ENCODE results near the gene POFUT2.

Gene POFUT2, protein sequence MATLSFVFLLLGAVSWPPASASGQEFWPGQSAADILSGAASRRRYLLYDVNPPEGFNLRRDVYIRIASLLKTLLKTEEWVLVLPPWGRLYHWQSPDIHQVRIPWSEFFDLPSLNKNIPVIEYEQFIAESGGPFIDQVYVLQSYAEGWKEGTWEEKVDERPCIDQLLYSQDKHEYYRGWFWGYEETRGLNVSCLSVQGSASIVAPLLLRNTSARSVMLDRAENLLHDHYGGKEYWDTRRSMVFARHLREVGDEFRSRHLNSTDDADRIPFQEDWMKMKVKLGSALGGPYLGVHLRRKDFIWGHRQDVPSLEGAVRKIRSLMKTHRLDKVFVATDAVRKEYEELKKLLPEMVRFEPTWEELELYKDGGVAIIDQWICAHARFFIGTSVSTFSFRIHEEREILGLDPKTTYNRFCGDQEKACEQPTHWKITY

DNA sequence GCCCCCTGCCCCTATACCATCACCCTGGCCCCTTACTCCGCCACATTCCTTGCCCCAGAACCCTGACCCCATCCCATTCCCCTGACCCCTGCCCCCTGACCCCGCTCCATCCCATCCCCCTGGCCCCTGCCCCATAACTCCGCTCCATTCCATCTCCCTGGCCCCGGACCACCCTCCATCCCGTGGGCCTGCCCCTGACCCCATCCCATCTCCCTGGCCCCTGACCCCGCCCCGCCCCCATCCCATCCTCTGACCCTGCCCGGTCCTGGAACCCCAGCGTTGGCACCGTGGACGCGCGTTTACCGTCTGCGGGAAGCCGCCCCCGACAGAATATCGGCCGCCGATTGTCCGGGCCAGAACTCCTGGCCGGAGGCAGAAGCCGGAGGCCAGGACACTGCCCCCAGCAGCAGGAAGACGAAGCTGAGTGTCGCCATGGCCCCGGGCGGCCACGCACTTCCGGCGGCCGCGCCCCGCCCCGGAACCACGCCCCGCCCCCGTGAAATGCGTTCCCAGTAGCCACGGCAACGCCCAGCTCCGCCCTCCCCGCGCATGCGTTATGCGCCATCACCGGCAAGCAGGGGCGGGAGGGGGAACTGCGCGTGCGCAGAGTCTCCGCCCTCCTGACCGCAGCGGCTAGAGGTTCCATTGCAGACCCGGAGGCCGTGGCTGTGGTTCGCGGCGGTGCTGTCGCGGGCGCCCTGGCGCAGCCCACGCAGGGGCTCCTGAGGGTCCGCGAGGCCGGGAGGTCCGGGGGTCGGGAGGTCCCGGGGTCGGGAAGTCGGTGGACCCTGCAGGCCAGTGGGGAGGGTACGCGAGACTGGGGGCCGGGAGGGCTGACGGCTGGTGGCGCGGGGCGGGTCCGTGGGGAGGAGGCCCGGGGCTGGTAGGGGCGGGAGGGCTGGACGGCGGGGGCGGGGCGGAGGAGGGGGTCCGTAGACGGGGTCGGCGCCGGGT lies at the start of gene POFUT2:
POFUT2 (minus strand) TSS at position 458 of the 954 bp plus-strand sequence; CDS start at position 434, 24 bp downstream.
- DNase-seq = peak; percentile 93

DNA sequence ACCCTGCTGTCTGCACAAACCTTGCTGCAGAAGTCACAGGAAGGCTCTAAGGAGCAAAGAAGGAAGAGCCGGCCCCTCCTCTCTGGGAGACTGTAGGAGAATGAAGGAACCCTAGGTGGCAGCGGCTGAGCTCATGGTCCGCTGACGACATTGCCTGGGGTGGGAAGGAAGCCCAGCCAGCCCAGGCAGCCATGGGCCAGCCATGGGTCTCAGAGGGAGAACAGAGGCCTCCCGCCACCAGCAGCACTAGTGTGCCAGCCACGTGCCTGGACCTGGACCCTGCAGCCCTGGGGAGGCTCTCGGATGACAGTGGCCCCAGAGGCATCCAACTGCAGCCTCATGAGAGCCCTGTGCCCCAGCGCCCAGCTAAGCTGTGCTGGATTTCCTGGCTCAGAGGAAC lies 49.2 kb upstream of the POFUT2 start:
- DNase-seq = no peak

DNA sequence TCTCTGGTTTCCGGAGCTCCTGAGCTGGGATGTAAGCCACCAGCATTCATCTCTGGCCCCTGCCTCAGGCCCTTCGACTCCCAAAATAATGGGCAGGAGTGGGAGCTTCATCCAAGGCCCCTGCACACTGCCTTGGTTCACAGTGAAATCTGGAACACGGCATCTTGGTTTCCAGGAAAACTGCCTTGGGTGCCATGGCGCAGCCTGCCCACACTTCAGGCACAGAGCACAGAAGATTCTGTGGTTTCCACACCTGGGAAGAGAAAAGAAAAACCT lies 48.8 kb upstream of the POFUT2 start:
- no peak for DNase-seq

DNA sequence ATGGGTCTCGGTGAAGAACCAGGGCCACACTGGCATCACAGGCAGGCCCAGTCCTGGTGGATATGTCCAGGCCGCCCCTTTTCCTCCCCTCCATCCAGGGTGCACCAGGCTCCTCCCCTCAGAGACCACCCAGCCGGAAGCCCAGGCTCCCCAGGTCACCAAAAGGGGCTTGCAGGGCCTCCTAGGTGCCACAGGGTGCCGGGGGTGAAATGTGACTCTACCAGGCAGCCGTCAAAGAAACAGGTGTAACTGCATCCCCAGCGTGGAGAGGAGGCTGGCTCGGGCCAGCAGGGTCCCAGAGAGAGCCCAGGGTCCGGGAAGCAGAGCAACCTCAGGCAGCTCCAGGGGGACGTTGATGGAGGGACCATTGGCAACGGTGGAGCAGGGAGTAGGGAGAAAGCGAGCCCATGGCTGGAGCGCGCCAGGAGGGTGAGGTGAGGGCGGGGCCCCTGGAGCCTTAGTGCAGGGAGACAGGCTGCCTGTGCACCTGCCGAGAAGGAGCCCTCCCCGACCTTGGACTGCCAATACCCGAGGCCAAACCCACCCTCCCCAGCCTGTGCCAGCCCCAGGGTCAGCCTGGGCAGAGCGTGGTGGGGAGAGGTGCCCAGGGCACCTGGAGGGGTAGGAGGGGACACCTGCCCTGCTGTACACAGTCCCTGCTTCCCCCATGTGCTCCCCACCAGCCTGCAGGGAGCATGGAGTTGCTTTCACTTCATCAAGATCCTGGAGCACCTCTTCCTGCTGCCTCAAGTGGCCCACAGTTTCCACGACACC lies 48.3 kb upstream of the POFUT2 start:
- DNase-seq = no peak

DNA sequence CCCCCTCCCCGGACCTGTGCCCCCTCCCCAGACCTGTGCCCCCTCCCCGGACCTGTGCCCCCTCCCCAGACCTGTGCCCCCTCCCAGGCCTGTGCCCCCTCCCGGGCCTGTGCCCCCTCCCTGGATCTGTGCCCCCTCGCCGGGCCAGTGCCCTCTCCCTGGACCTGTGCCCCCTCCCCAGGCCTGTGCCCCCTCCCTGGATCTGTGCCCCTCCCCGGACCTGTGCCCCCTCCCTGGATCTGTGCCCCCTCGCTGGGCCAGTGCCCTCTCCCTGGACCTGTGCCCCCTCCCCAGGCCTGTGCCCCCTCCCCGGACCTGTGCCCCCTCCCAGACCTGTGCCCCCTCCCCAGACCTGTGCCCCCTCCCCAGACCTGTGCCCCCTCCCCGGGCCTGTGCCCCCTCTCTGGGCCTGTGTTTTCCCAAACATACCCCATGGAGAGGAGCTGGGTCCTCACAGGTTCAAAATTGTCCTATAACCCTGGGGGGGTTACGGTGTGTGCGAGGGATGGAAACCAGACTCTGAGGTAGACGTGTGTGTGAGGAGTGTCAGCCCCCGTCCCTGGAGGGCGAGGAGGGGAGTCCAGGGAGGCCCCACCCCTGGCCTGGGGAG lies 47.6 kb upstream of the POFUT2 start:
- DNase-seq = no peak

DNA sequence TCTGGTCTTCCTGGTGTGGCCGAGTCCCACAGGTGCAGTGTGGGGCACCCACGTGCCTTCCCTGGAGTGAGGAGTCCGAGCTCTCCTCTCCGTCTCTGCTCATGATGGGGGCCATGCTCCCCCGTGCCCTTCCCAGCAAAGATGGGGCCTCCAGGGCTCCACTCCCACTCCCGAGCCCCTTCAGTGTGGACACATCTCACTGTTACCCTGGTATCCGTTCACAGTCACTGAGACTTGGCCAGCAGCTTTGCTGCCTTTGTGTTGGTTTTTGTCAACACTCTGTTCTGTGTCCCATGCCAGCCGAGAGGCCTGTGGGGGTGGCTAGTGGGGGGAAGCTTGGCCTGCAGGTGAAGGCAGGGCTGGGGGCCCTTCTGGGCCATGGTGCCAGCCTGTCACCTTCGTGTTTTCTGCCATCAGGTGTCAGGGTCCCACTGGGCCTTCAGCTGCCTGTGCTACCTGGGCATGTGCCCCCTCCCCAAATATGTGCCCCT lies 46.9 kb upstream of the POFUT2 start:
- no peak for DNase-seq

DNA sequence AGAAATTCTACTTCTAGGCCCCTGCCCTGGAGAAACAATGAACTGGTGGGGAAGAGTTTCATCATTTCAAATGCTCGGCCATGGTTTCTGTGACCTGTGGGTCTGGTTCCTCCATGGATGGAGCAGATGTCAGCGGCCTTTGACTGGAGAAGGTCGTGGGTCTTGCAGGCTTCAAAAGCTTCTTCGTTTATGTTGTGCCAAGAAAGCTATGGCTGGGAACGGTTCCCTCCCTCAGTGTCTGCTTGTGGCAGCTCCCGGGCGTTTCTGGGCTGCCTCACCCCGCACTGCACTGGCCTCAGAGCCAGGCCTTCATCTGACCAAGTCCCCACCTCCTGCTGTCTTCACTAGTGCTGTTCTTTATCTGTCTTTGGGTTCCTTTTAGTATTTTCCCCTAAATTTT lies 46.4 kb upstream of the POFUT2 start:
- no peak for DNase-seq

DNA sequence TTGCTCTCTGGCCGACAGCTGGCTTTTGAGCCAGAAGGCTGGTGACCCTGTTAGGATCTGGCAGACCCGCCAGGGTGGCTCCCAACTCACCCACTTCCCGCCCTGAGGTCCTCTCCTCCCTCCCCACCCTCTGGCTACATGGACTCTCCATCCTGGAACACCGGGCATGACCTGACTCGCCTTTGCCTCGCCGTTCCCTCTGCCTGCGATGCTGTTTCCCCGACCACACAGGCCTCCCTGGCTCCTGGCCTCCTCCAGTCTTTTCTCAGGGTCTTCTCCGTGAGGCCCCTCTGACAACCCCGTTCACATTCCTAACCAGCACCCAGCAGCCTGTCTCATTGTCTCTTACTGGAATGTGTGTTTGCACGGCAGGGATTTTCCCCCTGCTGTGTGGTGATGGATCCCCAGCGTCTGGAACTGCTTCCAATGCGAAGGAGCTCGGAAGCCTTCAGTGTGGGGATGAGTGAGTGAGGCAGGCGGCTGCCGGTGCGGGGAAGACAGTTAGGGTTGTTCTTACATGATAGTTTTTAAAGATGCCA lies 46.0 kb upstream of the POFUT2 start:
- DNase-seq = no peak

DNA sequence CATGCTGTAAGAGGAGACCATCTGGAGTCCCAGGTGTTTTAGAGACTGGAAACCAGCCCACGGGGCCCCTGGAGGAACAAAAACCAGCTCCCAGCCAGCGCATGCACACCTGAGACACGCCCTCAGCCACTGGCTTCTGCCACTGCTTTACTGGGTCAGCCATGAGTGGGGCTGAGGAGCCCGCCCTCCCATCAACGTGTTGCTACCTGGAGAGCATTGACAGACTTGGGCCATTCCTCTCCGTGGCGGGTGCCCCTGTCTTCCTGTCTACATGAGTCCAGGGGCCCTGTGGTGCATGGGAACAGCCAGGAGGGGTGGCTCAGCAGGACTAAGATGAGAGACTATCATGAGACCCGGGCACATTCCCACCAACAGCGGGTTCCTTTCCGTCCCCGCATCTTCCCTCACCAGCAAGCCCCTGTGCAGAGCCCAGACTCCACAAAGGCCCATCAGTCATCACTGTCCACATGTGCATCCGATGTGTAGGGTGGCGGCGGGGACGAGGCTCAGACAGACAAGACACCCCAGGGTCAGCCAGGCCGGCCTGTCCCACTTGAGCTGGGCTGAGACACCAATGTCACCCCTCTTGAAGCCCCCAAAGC lies 45.4 kb upstream of the POFUT2 start:
- no peak for DNase-seq

DNA sequence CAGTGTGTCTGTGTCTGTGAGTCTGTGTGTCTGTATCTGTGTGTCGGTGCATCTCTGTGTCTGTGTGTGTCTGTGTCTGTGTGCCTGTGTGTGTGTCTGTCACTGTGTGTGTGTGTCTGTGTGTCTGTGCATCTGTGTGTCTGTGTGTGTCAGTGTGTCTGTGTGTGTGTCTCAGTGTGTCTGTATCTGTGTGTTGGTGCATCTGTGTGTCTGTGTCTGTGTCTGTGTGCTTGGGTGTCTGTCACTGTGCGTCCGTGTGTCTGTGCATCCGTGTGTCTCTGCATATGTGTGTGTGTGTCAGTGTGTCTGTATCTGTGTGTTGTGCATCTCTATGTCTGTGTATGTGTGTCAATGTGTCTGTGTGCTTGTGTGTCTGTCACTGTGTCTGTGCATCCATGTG lies 44.7 kb upstream of the POFUT2 start:
- DNase-seq = no peak

DNA sequence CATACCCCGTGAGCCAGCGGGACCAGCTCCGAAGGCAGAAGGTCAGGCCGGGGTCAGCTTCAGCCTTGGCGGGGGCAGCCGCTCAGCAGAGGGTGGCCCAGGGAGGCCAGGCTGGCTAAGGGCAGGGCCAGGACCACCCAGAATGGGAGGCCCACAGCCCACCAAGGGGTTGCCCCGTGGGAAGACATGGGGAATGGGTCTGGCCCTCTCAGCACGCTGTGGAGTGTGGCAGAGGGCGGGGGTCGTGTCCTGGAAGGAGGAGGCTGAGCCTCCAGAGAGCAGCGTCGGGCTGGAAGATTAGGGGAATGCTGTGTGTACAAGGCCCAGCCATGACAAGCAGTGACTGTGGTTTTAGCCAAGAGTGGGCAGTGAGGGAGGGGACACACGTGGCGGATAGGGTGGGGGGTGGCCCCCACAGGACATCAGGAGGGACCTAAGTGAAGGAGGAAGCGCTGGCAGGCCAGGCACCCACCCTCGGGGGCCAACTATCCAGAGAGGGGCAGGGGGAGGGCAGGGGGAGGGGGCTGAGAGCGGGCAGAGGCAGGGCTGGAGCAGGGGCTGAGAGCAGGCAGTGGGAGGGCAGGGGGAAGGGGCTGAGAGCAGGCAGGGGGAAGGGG lies 43.9 kb upstream of the POFUT2 start:
- DNase-seq = no peak

DNA sequence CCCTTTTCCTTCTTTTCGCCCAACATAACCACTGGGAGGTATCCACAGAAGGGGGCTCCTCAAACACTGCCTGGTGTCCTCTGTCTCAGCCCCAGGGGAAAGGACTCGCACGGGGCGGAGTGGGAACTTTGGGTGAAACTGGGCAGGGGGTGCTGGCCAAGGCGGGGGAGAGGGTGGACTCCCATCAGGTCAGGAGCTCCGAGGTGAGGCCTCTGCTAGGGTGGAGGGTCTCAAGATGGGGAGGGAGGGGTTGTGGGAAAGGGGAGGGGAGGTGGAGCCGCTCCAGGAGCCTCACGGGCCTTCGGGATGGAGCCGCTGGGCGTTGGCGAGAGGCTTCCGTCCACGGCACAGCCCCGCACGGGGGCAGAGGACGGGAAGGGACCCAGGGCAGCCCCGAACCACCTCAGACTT lies 43.2 kb upstream of the POFUT2 start:
- no peak for DNase-seq

DNA sequence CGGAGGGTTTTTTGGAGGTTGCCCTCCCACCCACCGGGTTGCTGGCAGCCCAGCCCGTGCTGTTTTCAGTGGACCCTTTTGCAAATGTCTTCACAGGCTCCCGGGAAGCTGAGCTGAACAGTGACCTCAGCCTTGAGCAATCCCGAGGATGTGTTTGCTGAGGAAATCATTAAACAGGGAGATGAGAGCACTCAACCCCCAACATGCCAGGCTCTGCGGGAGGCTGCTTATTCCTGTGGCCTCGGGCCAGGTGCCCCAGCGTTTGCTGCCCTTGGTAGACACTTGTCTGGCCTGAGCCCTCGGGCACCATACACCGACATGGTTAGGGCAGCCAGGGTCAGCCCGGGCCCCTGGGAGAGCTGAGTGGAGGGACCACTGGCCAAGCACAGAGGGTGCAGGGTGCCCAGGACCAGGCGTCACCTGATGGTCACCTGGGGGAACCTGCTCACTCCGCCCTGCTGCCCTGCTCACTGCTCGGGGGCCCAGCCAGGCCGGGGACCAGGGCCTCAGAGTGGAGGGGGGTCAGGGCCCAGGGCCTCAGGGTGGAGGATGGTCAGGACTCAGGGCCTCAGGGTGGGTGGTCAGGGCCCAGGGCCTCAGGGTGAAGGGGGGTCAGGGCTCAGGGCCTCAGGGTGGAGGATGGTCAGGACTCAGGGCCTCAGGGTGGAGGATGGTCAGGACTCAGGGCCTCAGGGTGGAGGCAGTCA lies 42.5 kb upstream of the POFUT2 start:
- no peak for DNase-seq

DNA sequence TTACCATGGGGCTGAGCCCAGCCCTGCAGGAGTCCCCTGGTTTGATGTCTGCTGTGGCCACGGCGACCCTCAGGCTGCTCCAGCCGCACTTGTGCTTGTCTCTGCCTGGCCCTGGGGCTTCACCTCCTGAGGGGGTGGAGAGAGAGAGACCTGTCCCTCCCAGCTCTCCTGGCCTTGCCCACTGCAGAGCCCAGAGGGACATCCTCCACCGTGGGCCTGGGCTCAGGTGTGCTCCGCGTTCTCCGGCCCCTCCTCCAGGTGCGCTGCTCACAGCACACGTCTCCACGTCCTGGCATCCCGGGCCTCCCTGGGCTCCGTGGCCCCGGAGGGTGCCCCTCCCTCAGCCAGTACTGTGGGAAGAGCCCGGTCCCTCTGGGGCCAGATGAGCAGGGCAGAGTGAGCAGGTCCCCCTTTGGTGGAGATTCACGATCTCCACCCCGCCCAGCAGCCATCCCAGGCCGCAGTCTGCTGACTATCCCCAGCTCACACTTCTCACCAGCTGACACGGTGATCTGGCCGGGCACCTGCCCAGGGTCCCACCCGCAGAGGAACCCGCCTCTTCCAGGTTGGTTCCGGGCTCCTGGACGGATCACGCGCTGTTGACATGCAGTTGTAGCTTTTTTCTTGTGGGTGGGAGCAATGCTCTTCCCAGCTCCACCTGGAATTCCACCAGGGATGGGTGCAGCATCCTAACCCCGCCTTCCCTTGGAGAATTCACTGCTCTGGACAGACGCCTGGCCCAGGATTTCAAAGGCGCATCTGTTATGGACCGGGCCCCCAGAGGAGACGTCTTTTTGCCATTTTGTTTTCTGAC lies 41.8 kb upstream of the POFUT2 start:
- no peak for DNase-seq

DNA sequence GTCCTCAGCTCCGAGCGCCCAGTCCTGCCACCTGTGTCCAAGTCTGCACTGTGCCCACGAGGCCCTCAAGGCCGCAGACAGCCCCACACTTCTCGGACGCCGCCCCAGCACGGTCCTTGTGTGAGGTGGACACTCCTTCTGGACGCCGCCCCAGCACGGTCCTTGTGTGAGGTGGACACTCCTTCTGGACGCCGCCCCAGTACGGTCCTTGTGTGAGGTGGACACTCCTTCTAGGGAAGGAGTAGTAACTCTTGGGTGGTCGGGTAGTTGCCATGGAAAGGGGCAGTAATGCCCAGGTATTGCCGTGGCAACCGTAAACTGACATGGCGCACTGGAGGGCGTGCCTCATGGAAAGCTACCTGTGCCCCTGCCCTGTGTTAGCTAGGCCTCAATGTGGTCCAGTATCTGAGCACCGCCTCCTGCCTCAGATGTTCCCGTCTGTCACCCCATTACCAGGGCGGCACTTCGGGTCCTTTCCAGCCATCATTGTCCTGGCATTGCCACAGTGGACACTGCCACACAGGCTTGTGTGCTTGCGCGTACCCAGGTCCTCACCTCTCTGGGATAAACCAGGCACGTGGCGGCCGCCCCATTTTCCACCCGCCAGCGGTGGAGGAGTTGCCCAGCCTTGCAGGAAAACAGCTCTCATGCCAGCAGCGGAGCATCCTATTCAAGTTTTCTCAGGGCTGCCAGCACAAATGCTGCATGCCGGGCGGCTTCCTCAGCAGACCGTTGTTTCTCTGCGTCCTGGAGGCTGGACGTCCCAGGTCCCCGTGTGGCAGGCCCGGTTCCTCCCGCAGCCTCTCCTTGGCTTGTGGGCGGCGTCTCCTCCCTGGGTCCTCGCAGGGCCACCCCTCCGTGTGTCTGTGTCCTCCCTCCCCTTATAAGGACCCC lies 40.8 kb upstream of the POFUT2 start:
- no peak for DNase-seq

DNA sequence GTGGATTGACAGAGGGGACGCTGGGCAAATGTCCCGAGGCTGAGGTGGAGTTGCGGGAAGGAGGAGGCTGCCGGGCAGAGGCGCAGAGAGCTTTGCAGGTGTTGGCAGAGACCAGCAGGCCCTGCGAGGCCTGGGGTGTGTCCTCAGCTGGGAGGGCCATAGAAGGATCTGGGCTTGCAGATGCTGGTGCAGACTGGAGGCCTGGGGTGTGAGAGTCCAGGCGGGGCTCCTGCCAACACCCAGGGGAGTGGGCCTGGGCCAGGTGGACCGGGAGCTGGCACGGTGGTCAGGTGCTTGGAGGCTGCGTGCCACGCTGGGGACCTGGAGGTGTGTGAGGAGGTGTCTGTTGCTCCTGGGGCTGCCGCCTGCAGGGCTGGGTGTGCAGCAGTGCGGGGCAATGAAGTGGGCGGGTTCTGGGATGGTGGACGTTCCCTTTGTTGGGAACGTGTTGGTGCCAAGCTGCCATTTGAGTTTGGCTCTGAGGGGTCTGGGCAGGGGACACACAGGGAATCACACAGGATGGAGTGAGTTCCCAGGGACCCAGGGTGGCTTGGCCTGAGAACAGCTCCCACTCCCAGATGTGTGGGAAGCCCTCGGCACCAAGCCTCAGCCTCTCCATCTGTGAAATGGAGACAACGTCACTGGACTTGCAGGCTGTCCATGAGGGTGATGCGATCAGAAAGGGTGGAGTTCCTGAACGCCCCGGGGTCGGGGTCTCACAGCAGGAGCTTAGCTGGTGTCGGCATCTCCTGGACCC lies 39.9 kb upstream of the POFUT2 start:
- DNase-seq = no peak

DNA sequence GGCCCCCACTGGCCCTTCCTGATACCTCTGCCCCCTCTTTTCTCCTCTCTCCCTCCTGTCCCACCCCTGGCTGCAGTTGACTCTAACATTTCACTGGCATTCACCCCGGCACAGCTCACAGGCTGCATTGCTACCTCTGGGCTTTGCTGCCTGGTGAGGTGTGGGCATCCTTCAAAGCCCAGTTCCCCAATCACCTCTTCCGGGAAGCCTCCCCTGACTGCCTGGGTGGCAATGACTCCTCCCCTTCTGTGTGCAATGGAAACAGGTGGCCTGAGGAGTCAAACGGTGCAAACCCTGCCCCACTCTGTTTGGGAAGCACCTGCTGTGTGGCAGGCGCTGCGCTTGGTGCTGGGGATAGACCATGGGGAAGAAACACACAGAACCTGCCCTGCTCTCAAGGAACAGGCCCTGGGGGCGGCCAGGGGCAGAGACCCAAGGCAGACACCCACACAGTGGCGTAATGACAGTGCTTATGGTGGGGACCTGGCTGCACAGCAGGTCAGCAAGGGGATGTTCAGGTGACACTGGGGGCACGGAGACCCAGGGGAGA lies 39.3 kb upstream of the POFUT2 start:
- DNase-seq = no peak

All from KG1 (cell line).